Activated effector memory CD4-positive, alpha-beta T cell treated with Interleukin-2 at 50 U/mL for 16 hours (primary cell): ENCODE data around the gene PCBP3.
"Not testable (repeated sequence)": the region's sequence is repeated elsewhere in the genome, so short reads cannot be mapped to it uniquely, and the experiment has no call there.

Experiments
- DNase-seq: peaks from one replicate; pipeline ENCODE4 v3.0.0-alpha.2; 2020

Gene PCBP3

DNA sequence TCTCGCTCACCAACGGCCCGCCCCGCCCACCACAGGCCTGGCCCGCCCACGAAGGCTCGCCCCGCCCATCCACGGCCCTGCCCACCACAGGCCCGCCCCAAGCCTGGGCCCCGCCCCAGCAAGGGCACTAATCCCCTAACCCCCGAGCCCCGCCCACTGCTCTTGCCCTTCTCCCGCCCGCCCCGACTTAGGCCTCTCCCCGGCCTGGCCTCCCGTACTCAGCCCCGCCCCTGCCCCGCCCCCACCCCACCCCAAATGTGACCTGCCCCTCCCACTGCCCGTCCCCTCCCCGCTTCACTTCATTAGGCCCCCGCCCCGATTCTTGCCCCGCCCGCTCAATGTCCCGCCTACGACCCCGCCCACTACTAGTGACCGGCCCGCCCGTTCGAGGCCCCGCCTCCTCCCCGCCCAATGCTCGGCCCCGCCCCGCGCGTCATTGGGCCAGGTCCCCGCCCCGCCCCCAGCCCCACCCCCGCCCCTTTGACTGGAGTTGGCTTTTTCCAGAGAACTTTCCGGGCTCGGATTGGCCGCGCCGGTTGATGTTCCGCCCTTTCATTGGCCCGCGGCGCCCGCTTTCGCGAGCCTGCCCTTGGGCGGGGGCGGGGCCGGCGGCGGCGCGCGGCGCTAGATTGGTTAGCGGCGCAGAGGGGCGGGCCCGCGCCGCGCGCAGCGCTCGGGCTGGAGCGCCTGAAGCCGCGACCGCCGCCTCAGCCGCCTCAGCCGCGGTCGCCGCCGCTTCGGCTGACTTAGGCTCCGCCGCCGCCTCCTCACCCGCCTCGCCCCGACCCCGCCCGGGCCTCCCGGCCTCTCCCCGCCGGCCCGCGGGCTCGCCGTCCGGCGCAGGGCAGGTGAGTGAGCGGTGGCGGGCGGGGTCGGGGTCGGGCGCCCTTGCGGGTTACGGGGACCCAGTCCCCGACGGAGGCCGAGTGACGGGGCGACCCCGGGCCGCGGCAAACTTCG is at the start of gene PCBP3:
Gene PCBP3 (plus strand): TSS at position 705 of the 960 bp plus-strand sequence. CDS start 206,361 bp downstream, outside the sequence.
- DNase-seq = peak; percentile 82

DNA sequence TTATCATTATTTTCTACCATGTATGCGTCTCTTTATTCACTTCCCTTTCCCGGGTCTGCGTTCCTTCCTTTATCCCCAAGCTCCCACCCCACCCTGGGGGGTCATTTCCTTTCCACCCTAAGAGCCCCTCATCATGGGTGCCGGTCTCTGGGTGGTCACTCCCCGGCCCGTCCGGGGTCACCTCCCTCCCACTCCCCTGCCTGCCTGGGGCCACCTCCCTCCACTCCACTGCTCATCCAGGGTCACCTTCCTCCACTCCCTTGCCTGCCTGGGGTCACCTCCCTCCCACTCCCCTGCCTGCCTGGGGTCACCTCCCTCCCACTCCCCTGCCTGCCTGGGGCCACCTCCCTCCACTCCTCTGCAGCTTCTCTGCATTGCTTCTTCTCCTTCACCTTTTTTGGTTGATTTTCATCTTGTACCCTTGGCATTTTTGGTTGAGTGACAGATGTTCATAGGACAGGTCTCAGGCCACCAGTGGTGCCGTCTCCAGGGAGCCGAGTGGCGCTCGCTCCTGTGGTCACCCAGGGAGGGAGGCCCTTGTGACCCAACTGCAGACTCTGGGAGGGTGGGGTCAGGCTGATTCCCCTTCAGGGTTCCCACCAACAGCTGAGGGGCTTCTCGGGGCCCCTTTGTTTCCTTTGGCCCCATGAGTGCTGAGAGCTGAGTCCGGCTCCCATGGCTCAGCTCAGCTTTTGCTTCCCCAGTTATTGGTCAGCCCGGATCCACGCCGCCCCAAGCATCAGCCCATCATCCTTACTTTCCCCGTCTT is 48.6 kb upstream of the PCBP3 start:
- DNase-seq = no peak

DNA sequence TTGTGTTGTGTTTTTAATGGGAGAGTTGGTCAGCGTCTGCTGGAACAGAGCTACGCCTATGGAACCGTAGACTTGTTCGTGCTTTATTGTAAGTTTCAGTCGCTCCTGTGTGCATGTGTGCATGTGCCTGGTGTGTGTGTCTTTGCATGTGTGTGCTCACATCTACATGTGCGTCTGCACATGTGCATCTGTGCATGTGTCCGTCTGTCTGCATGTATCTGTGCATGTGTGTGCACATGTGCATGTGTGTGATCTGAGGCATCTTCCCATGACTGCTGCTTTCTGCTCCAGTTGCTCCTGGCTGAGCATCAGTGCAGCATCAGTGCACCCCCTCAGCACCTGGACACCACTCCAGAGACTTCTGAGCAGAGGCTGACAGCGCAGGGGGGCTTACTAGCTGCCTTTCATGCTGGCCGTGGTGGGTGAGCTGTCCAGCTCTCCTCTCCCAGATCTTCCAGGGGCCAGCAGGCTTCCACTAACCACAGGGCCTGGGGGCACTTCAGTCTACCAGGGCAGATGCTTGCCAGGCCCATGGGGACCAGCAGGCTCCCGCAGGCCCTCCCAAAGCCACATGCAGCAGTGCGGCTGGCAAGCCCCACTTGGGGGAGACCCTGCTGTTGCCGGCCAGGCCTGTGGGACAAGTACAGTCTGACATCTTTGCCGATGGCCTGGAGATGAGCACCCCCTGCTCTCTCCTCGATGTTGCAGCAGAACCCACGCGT is 47.8 kb upstream of the PCBP3 start:
- DNase-seq = no peak

DNA sequence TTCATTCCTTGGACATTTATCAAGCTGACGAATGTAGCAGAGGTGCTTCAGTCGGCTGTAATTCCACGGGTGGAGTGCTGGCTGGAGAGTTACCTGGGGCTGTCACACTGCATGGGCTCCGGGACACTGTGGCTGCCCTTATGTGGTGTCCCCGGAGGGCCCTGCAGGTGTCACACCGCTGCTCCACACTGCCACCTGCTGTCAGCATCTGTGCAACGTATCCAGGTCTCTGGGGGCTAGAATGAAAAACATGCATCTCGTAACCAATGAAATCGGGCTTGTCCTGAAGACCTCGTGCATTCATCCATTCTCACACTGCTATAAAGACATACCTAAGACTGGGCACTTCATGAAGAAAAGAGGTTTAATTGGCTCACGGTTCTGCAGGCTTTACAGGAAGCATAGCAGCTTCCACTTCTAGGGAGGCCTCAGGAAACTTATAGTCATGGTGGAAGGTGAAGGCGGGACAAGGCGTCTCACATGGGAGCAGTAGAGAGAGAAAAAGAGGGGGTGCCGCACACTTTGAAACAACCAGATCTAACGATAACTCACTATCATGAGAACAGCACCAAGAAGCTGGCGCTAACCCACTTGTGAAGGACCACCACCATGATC is 46.7 kb upstream of the PCBP3 start:
- peak; percentile 66 for DNase-seq

DNA sequence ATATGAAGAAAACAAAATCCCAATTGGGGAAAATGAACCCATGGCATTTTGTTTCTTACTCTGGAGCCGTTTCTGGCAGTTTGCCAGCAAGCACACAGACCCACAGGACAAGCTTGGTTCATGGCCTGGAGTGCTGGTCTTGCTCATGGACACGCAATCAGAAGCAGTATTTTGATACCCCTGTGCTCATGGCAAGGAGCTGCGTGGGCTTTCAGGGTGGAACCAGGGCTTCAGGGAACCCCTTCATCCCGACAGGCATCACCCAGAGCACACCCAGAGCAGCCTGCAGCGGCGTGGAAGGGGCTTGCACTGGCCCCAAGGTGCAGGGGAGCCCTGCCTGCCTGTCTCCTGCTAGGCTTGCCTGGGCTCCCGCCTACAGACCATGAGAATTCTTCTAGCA is 45.4 kb upstream of the PCBP3 start:
- DNase-seq = no peak

DNA sequence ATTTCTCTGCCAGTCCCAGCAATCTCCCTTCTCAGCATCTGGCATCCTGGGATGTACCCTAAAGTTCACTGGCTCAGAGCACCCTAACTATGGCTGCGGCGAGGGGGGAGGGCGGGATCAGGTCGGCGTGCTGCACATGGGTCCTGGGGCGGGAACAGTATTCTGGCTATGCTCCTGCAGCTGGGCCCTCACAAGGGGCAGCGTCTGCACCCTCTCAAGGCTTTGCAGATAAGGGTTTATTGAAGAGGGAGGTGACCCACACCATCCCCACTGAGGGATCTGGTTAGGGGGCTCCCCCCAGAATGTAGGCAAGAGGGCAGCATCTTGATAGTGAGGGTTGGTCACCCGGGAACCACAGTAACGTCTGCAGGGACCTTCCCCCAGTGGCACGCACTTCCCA is 44.9 kb upstream of the PCBP3 start:
- DNase-seq = no peak

DNA sequence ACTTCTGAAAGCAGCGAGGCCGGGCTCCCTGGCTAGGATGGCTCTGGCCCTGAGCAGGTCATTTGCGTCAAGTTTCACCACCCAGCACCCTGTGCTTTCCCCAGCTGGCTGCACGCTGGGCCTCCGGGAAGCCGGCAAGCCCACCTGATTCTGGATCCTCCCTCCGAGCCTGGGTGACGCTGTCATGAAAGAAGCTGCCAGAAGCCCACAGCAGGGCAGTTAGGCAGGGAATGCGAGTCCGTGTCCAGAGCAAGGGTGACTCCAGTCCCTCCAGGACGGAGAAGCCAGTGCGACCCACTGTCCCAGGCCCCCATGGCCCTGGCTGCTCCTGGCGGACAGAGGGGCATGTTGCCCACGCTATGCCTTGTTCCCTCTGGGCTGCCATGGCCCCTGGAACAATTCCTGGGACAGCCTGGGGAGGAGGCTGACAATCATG is 44.4 kb upstream of the PCBP3 start:
- no peak for DNase-seq

DNA sequence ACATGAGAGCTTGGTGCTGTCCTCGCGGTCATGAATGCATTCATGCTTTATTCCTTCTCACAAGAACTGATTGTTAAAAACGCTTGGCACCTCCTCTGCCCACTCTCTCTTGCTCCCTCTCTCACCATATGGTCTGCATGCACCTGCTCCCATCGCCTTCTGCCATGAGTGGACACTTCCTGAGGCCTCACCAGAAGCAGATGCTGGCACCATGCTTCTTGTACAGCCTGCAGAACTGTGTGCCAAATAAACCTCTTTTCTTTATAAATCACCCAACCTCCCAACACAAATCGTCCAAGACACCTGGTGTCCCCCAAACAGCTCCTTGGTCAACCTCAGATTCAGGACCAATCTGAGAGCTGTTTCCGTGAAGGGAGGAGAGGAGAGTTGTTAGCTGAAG is 43.3 kb upstream of the PCBP3 start:
- DNase-seq = no peak

DNA sequence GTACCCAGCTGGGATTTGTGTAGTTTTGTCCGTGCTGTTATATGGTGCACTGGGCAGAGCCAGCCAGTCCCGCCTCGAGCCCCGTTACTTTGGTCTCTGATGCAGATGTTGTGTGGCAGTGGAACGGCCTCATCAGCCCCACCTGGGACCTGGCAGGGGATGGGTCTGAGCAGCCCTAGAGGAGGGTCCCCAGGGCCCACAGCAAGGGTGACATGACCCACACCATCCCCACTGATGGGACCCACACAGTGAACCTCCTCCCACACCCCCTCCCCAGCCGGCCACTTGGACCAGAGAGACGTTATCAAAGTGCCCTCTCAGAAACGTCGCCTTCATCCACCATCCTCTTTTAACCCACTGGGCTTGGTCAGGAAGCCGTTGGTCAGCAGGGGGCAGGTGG is 42.0 kb upstream of the PCBP3 start:
- DNase-seq = no peak

DNA sequence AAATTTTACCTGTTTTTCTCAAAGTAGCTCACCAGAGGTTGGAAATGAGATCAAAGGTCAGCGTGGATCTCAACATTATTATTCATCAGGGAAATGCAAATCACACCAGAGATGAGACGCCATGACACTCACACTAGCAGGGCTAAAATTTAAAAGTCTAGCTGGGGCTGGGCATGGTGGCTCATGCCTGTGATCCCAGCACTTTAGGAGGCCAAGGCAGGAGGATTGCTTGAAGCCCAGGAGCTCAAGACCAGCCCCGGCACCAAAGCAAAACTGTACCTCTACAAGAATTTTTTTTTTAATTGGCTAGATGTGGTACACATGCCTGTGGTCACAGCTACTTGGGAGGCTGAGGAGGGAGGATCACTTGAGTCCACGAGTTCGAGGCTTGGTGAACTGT is 41.4 kb upstream of the PCBP3 start:
- DNase-seq = no peak

DNA sequence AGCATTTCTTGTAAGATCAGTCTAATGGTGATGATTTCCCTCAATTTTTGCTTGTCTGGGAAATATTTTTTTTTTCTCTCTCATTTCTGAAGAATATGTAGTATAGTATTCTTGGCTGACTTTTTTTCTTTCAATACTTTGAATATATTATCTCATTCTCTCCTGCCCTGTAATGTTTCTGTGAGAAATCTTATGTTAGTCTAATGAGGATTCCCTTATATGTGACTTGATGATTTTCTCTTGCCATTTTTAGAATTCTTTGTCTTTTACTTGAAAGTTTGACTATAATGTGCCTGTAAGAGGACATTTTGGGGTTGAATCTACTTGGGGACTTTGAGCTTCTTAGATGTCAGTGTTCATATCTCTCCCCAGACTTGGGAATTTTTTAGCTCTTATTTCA is 40.0 kb upstream of the PCBP3 start:
- DNase-seq = no peak

DNA sequence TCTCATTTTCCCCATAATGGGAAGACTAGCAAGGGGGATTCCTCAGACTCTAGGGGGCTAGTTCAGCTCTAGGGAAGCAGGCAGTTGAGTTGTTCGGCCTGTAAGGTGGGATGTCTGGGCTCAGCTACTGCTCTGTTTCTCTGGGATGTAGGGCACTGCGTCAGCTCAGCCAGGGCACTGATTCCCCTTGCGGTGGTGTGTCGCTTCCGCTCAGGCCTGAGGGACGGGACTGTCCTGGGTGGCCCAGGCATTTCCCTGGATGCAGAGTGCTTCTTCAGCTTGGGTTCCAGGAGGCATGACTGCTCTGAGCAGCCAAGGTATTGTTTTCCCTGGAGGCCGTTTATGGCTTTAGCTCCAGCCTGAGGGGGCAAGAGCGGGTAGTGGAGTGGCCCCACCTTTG is 38.8 kb upstream of the PCBP3 start:
- not testable (repeated sequence) for DNase-seq

DNA sequence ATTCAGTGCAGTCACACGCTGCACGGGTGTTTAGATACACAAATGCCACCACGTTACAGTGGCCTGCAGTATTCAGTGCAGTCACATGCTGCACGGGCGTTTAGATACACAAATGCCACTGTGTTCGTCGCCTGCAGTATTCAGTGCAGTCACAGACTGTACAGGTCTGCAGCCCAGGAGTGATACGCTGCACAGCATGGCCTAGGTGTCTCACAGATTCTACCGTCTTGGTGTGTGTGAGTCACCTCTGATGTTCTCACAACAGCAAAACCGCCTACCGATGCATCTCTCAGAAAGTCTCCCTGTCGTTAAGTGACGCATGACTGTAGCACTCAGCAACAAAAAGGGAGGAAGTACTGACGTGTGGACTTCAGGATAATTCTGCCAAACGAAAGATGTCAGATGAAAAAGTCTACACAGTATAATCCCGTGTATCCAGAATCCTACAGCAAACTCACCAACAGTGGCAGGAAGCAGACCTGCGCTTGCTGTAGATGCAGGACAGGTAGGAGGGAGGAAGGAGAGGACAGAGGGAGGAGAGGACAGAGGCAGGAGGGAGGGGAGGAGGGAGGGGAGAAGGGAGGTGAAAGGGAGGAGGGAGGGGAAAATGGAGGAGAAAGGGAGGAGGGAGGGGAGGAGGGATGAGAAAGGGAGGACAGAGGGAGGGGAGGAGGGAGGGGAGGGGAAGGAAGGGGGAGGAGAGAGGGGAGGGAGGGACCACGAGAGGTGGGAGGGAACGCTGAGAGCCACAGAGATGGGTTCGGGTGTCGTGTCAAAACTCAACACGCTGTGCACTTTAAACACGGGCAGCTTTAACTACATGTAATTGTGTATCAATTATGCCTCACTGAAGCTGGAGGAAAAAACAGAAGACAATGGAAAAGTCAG is 36.3 kb upstream of the PCBP3 start:
- DNase-seq = no peak

DNA sequence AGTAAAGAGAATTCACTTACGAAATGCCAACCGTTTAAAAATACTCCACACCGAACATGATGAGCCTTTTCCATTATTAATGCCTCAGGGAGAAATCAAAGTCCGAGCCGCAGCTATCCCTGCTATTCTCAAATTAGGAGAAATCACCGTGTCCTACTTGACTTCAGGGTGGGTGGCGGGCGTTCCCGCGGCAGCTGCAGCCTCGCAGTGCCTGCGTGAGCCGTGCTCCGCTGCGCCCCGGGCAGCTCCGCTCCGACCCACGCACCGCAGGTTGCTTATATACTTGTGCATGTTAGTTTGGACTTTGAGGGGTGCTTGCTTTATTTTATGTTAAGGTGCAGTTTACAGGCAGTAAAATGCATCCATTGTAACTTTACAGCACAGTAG is 35.6 kb upstream of the PCBP3 start:
- no peak for DNase-seq

DNA sequence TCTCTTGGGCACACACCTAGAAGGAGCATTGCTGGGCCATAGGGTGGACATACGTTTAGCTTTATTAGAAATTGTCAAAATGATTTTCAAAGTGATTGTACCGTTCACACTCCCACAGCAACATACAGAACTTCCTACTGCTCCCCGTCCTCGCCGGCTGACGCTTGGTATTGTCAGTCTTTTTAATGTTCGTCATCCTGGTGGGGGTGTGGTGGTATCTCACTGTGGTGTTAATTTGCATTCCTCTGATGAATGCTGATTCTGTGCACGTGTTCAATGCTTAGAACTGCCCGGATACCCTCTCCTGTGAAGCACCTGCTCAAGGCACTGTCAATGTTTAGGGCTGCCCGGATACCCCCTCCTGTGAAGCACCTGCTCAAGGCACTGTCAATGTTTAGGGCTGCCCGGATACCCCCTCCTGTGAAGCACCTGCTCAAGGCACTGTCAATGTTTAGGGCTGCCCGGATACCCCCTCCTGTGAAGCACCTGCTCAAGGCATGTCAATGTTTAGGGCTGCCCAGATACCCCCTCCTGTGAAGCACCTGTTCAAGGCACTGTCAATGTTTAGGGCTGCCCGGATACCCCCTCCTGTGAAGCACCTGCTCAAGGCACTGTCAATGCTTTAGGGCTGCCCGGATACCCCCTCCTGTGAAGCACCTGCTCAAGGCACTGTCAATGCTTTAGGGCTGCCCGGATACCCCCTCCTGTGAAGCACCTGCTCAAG is 34.6 kb upstream of the PCBP3 start:
- DNase-seq = not testable (repeated sequence)

DNA sequence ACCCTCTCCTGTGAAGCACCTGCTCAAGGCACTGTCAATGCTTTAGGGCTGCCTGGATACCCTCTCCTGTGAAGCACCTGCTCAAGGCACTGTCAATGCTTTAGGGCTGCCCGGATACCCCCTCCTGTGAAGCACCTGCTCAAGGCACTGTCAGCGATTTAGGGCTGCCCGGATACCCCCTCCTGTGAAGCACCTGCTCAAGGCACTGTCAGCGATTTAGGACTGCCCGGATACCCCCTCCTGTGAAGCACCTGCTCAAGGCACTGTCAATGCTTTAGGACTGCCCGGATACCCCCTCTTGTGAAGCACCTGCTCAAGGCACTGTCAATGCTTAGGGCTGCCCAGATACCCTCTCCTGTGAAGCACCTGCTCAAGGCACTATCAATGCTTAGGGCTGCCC is 33.9 kb upstream of the PCBP3 start:
- not testable (repeated sequence) for DNase-seq

DNA sequence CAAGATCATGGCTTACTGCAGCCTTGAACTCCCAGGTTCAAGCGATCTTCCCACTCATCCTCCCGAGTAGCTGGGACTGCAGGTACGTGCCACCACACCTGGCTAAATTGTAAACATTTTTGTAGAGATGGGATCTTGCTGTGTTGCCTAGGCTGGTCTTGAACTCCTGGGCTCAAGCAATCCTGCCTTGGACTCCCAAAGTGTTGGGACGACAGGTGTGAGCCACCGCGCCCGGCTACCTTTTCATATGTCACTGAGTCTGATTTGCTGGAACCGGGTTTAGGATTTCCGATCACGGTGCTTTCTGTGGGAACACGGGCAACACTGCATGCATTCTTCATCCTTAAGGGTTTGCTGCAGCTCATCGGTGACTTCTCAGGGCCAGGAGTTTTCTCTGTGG is 32.2 kb upstream of the PCBP3 start:
- no peak for DNase-seq

DNA sequence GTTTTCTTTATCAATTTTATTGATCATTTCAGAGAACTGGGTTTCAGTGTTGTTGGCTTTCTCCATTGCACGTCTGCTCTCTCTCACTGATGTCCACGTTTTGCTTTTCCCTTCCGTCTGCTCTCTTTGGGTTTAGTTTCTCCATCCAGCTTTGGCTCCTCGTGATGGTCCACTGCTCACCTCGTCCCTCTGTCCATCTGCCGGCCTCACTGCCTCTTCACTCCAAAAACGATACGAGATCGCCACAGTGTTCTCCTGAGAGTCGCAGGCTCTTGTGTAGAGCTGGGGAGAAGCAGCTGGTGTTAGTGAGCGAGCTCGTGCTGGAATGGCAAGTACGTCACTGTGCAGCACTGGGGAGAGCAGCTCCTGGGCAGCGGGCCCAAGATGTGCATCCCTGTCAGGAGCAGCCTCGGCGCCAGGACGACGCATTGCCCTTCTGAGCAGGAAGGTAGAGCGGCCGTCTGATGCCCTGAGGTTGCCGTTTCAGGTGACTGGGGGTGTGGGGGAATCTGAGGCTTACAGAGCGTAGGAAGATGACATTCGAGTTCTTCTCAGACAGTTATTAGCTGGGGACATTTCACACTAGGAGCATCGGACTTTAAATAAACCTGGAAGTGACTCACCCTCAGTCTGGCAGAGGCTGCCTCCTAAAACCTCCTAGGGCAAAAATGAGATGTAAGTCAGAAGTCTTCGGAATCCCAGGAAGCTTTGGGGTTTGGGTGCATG is 31.4 kb upstream of the PCBP3 start:
- DNase-seq = no peak

DNA sequence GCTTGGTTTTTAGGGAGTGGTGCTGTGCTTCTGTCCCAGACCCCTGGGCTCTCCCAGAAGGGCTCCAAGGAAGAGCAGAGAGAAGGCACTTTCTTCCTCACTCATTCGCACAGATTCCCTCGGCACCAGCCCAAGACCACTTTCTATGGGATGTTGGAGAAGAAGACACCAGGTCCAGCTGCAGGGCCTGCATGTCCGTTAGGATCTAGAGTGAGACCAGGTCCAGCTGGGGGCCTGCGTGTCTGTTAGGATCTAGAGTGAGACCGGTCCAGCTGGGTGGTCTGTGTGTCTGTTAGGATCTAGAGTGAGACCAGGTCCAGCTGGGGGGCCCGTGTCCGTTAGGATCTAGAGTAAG is 30.9 kb upstream of the PCBP3 start:
- not testable (repeated sequence) for DNase-seq

DNA sequence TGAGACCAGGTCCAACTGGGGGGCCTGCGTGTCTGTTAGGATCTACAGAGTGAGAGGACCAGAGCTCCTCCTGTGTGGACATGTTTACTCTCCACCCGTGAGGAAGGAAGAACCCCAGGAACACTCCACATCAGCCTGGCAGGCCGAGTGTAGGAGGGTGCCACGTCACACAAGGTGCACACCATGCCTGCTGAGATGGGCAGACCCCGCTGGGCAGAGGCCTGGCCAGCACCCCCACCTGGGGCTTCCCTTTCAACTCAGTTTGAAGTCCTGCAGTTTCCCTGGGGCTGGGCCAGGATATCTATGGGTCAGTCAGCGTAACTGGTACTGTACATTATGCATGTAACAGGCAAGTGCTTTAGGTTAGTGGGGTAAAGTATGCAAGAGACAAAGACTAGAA is 30.1 kb upstream of the PCBP3 start:
- DNase-seq = no peak

DNA sequence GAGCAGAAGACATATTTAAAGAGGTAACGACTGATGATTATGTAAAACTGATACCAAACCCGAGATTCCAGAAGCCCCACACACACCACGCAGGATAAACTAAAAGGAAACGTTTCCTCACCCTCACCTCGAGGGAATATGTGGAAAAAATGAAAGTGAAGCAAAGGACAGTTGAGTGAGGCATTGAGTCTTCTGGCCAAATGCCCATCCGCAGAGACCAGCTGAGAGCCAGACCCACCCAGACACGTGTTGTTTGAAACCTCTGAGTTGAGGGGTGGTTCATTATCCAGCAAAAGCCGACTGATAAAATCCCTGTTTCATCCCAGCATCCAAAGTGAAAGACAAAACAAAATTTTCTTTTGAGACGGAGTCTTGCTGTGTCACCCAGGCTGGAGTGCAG is 29.6 kb upstream of the PCBP3 start:
- DNase-seq = no peak
